HG03565 (cell line): Measurements from ENCODE around the gene SLC2A9.

Experiments used
- ATAC-seq: cut with Tn5 transposase; IDR thresholded peaks from one replicate; pipeline ENCODE4 v1.9.1; 2021; ENCODE audit warnings: mild to moderate bottlenecking, moderate library complexity; ENCODE audit not compliant: unreplicated experiment

The SLC2A9 gene

GRCh38 chr4:9898596-9899305 lies 122.5 kb downstream of the SLC2A9 start:
- ATAC-seq: no peak

DNA sequence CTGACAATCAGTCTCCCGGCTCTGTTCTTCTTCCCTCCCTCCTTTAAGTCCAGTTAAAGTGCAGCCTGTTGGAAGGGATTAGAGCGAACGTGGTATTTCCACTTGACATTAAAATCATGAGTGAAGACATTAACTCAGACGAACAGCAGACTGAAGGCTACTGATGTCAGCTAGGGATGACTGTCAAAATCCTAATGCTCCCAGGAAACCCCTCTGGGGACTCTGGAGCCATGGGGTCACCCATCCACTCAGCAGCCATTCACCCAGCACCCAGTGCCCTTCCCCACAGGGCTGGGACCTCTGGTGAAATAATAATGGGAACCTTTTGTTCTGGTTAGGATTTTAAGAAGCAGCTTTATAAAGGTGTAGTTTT lies 126.0 kb downstream of the SLC2A9 start:
- no peak for ATAC-seq

DNA sequence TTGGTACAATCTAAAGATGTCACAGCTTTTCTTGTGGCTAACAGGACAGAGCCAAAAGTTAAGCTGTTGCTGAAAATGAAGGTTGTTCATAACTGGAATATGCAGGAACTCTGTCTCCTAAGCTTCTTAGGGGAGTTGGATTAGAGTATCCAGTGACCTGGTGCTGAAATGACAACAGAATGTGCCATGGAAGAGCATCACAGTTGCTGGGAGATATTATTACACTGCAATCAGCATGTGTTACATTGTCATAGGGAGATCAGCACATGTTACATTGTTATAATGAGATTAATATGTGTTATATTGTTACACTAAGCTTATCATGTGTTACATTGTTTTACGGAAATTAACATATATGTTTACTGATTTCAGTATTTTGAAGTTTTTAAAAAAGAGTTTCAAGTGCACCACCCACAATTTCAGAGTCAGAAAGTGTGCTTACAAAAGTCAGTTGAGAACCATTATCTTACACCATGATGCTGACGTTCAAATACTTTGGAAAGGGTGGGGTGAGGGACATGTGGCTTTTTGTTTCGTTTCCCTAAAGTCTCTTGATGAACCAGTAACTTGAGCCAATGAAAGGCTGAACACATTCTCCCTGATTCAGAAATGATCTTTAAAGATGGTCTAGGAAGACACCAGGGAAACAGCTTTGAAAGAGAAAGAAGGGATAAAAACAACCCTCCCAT lies 126.5 kb downstream of the SLC2A9 start:
- no peak for ATAC-seq

DNA sequence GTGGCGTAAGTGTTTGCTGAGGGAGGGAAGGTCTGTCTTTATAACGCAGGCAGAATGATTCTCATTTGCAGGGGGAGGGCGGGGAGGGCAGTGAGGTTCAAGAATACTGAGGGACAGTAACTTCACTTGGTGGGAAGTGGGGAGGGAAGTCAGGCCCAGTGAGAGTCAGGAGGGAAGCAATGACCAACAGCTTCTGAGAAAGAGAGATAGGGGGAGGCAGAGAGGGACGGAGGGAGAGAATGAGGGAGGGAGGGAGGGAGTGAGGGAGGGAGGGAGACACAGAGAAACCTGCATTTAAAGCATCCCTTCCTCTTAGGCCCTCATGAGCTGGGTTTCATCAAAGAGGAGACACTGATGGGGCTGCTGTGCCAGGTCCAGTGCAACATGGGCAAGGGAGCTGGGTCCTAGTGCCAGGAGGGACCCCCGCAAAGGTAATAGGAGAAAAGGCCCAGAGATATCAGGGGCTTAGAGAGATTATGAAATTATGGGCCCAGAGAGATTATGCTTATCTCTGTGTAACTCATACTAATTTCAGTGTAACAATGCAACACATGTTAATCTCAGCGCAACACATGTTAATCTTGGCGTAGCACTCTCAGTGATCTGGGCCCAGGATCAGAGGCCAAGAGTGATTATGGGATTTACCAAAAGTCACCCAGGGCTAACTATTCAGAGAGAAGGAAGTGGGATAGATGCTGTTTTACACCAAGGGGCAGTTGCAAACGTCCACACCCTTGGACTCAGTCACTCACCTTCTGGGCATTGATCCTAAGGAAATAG lies 127.8 kb downstream of the SLC2A9 start:
- ATAC-seq: no peak

GRCh38 chr4:9891740-9892139 lies 129.6 kb downstream of the SLC2A9 start:
- ATAC-seq: no peak

DNA sequence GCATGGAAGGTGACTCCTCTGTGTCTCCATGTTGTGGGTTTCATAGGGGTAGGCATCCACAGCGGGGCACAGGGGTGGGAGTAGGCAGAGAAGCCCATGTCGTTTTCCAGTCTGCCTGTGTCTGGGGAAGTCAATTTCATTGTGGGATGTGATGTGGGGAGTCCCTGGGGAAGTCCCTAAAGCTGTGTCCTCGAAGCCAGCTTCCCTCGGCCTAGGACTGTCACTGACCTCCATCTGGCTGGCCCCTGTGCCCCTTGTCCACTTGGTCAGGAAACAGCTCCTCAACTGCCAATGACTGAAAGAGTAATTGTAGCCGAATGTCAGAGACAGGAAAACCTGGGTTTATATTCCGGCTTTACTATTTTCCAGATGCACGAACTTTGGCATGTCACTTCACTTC lies 130.2 kb downstream of the SLC2A9 start:
- no peak for ATAC-seq

GRCh38 chr4:9889306-9889705 lies 132.0 kb downstream of the SLC2A9 start:
- ATAC-seq: no peak

- ATAC-seq: no peak
Measured at GRCh38 chr4:9885958-9886357, 135.3 kb downstream of the SLC2A9 start.

- ATAC-seq: no peak
Measured at GRCh38 chr4:9880406-9881197, 140.7 kb downstream of the SLC2A9 start.

- ATAC-seq: no peak
Measured at GRCh38 chr4:9877123-9877522, 144.2 kb downstream of the SLC2A9 start.

- ATAC-seq: no peak
Measured at GRCh38 chr4:9875516-9875915, 145.8 kb downstream of the SLC2A9 start.

DNA sequence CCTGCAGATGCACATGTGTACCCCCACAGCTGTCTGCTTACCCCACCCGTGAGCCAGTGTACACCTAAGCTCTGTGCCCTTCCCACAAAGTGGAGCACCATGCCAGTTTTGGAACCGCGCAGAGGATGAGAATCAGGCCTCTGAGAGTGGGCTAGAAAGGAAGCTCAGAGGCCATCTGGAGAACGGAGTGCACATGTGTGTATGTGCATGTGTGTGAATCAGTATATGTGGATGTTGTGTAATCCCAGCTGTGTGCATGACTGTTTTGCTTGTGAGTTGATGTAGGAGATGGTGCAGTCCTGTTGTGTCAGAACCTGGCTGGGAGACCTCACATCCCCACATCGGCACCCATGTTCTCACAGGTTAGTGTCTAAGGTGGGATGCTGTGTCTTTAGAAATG lies 146.9 kb downstream of the SLC2A9 start:
- ATAC-seq: no peak

DNA sequence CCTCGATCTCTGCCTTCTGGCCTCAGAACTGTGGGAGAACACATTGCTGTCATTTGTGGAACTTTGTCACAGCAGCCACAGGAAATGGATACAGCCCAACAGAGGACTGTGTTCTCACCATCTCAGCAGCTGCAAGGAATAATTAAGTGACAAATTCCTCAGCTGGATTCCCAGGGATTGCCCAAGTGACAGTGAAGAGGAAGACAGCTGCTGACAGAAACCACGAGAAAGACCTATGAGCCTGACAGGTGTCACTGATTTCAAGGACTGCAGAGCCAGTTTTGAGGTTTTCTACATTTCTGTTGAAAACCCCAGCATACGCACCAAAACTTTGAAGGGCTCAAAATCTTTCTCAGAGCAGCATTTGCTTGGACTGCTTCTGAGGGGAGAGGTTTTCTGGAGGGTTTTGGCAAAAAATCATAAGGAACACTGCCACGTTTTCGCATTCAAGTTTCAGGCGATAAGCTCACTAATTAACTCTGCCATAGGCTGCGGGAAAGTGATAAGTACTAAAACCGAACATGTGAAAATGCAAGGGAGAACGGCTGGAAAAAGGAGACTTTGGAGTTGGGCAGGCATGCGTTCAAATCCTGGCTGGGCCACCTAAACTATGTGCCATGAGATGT lies 151.0 kb downstream of the SLC2A9 start:
- no peak for ATAC-seq

DNA sequence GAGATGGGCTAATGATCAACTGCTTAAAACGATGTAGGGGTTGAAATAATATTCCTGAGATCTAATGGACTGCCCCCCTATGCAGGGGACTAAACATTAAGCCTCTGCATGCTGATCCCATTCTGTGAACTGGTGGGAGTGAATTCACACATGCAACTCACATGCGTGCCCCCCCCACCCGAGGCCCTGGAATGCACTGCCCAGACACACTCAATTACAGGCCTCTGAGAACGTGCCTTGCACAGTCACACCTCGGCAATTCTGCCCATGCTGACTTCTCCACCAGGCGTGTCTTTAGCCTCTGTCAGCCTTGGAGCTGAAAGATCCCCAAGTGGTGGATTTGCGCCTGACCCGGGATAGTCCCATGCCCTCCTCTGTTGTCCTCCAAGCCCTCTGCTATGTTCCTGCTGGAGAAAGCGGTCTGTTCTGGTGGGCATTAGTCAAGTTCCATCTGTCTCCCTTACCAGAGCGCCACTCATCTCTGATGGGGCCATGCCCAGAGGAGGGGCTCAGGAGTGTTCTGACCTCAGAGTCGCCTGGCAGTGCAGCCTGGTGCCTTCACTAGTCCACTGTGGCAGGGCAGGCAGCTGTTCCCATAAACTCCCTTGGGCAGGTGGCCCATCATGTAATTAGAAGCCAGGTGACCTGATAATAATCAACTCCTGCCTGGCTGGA lies 153.4 kb downstream of the SLC2A9 start:
- ATAC-seq: no peak

- no peak for ATAC-seq
Measured at GRCh38 chr4:9866931-9867330, 154.4 kb downstream of the SLC2A9 start.

GRCh38 chr4:9861561-9861960 lies 159.7 kb downstream of the SLC2A9 start:
- no peak for ATAC-seq

- no peak for ATAC-seq
Measured at GRCh38 chr4:9859810-9860209, 161.5 kb downstream of the SLC2A9 start.

DNA sequence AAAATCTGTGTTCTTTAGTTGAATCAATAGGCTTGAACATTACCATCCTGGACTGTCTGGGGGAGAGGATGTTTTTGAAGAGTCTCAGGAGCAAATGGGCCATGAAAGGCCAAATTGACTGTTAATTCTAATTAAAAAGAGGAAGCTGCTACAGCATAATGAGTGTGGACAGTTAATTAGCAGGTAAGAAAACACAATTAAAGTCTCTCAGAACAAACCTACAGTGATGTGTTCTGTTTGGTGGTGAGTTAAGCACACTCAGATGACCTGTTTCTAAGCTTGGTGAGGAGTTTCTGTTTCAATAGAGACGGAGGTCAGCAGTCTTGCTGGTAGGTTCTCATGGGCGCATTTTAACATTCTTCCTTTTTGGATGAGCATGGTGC lies 171.8 kb downstream of the SLC2A9 start:
- ATAC-seq: no peak

- no peak for ATAC-seq
Measured at GRCh38 chr4:9847968-9848748, 173.1 kb downstream of the SLC2A9 start.
